GM20000 (cell line): ENCODE measurements around the gene TMED8.

Experiments
- DNase-seq: peaks from one replicate; pipeline ENCODE4 v3.0.0; 2012; ENCODE audit warnings: low spot score
- CTCF ChIP-seq: IDR thresholded peaks from 2 replicates; pipeline ENCODE4 v1.5.1; 2012; ENCODE audit warnings: mild to moderate bottlenecking, control low read depth; ENCODE audit errors: extremely low read depth, missing control alignments

The TMED8 gene

GRCh38 chr14:77409131-77409533 lies 32.2 kb upstream of the TMED8 start:
- no peak for TF ChIP-seq CTCF

GRCh38 chr14:77407158-77407557 lies 30.3 kb upstream of the TMED8 start:
- TF ChIP-seq CTCF, result no peak
- no peak for DNase-seq

More at GRCh38 chr14:77409131-77409533, 32.2 kb upstream of the TMED8 start:
- no peak for DNase-seq

GRCh38 chr14:77406718-77407117 lies 29.8 kb upstream of the TMED8 start:
- no peak for DNase-seq
- TF ChIP-seq CTCF, result no peak

GRCh38 chr14:77406086-77406485 lies 29.2 kb upstream of the TMED8 start:
- no peak for TF ChIP-seq CTCF
- DNase-seq, result no peak

- no peak for TF ChIP-seq CTCF
- DNase-seq, result no peak
These were observed 26.9 kb upstream of the TMED8 start for GRCh38 chr14:77403768-77404167.

- DNase-seq, result no peak
- no peak for TF ChIP-seq CTCF
These were observed 23.3 kb upstream of the TMED8 start for GRCh38 chr14:77400216-77400615.

- DNase-seq, result no peak
- no peak for TF ChIP-seq CTCF
These were observed 13.3 kb upstream of the TMED8 start for GRCh38 chr14:77390188-77390587.
